NCI-H2196 treated with DMSO at 0.1 percent for 48 hours (cell line): ENCODE results near the gene AQR.
"Not testable (repeated sequence)": the region's sequence is repeated elsewhere in the genome, so short reads cannot be mapped to it uniquely, and the experiment has no call there.

Experiments
- DNase-seq: peaks from one replicate; lab custom pipeline; 2025; ENCODE audit not compliant: unreplicated experiment; lab: John Stamatoyannopoulos, UW

Gene AQR

GRCh38 chr15:34818526-34818925, 151.0 kb downstream of the AQR start:
- DNase-seq: no peak

GRCh38 chr15:34815836-34816235, 153.7 kb downstream of the AQR start:
- DNase-seq: no peak

GRCh38 chr15:34813446-34814190, 155.9 kb downstream of the AQR start:
- DNase-seq: no peak

GRCh38 chr15:34812868-34813365, 156.6 kb downstream of the AQR start:
- not testable (repeated sequence) for DNase-seq

GRCh38 chr15:34812369-34812768, 157.2 kb downstream of the AQR start:
- DNase-seq: no peak

- no peak for DNase-seq
Measured at GRCh38 chr15:34810443-34811129, 159.0 kb downstream of the AQR start.

GRCh38 chr15:34809186-34809585, 160.4 kb downstream of the AQR start:
- DNase-seq: no peak

GRCh38 chr15:34808016-34808415, 161.5 kb downstream of the AQR start:
- DNase-seq: no peak

GRCh38 chr15:34807241-34807640, 162.3 kb downstream of the AQR start:
- DNase-seq: not testable (repeated sequence)

- no peak for DNase-seq
Measured at GRCh38 chr15:34804776-34805175, 164.8 kb downstream of the AQR start.

- no peak for DNase-seq
Measured at GRCh38 chr15:34804113-34804512, 165.4 kb downstream of the AQR start.

GRCh38 chr15:34802803-34803750, 166.5 kb downstream of the AQR start:
- DNase-seq: no peak

GRCh38 chr15:34802371-34802770, 167.2 kb downstream of the AQR start:
- DNase-seq: no peak
